Activated CD8-positive, alpha-beta memory T cell treated with anti-CD3 and anti-CD28 coated beads, Interleukin-2, amount 50 U/mL, for 1 hour (primary cell): ENCODE data around the gene GMPS.
"Not testable (repeated sequence)": the region's sequence is repeated elsewhere in the genome, so short reads cannot be mapped to it uniquely, and the experiment has no call there.

Source experiments
- DNase-seq: peaks from one replicate; pipeline ENCODE4 v3.0.0-alpha.2; 2020; ENCODE audit errors: extremely low read depth

The GMPS gene

DNA sequence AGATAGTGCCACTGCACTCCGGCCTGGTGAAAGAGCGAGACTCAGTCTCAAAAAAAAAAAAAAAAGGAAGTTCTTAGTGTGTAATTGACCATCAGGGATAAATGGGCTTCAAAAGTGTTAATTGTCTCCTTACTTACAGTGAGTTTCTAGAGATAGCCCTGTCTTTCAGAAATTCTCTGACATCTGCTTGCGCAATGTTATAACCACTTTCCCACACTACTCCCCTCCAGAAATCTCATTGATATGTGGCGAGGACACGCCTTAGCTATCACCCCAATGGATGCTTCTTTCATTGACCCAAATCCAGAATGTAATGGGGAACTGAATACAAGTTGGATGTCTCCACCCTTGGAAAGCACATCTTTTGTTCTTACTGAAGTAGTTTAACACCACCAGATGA, 70.9 kb downstream of the GMPS start:
- DNase-seq, result no peak

- no peak for DNase-seq
Measured at GRCh38 chr3:155944081-155944480, 73.6 kb downstream of the GMPS start.

DNA sequence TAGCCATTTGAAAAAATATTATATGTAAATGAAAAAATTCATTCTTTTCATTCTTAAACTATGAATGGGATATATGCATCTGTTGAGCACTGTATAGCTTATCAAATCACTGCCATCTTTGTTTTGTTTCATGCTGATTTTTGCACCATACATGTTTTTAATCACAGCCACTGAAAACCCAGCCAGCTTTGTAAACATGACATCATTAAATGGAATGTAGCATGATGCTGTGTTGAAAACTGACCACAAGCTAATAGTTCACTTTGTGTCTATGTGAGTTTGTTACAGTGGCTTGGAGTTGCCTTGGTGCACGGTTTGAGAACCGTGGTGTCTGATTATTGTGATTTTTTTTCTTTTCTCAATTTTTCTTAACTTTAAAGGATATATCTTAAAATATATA, 75.7 kb downstream of the GMPS start:
- no peak for DNase-seq

DNA sequence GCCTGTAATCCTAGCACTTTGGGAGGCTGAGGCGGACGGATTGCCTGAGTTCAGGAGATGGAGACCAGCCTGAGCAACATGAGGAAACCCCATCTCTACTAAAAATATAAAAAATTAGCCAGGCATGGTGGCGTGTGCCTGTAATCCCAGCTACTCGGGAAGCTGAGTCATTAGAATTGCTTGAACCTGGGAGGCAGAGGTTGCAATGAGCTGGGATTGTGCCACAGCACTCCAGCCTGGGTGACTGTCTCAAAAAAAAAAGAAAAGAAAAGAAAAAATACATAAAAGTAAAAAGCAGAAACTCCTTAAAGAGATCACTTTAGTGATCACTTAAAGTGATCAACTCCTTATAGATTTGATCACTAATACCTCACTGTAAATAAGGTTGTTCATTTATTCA, 78.0 kb downstream of the GMPS start:
- DNase-seq, result no peak

GRCh38 chr3:155949453-155950217, 79.2 kb downstream of the GMPS start:
- DNase-seq, result no peak

GRCh38 chr3:155956508-155957411, 86.3 kb downstream of the GMPS start:
- DNase-seq, result no peak

DNA sequence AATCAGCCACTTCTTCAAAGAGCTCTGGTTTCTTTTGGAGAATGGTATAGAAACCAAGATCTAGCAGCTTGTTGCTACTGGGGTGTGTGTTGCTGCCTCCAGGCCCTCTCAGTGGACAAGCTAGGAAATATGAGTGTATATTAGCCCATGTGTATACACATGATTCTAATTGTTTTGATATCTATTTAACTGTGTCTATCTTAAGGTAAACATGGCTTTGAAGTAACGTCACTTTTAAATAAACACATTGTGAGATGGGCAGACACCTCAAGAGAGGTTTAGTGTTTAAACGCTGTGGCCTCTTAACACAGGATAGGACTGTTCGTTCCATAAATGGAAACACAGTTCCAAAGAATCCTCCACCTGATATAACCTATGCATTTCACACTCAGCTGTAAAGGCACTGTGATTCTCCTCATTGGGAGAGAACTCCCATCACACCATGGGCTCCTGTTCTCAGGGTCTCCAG, 87.0 kb downstream of the GMPS start:
- DNase-seq, result no peak

GRCh38 chr3:155958676-155959075, 88.2 kb downstream of the GMPS start:
- DNase-seq, result no peak

DNA sequence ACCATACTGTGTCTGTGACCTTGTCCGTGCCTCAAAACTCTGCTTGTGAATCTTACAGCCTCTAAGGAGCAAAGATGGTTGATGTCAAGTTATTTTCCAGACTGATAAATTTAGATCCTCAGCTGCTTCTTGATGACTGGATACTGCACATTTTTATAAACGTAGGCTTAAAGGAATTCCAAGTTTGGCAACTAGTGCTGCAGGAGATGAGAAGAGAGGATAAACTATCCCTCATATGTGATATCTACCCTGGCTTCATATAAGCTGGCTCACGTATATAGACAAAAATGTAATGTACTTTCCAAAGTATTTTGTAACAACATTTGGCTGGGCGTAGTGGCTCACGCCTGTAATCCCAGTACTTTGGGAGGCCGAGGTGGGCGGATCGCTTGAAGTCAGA, 89.6 kb downstream of the GMPS start:
- DNase-seq, result no peak

GRCh38 chr3:155961044-155961443, 90.6 kb downstream of the GMPS start:
- not testable (repeated sequence) for DNase-seq

DNA sequence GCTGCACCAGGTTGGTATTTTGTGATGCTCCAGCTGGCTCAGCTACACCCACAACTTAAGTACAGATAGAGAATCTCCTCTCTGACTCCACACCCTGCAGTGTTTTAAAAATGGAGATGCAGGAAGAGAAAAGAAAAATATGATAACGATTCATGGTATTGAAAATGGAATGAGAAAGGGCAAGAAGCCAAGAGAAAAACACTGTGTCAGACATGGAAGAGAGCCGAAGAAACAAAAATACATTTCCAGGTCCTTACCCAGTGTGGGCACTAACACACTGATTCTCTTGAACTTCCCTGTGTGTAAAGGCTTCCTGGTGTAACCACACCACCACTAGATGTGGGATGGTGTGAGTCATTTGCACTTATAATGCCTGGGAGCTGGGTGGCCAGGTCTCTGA, 93.1 kb downstream of the GMPS start:
- no peak for DNase-seq

GRCh38 chr3:155970398-155970797, 99.9 kb downstream of the GMPS start:
- no peak for DNase-seq

GRCh38 chr3:155972885-155973584, 102.6 kb downstream of the GMPS start:
- no peak for DNase-seq

- DNase-seq, result no peak
Measured at GRCh38 chr3:155978324-155978723, 107.9 kb downstream of the GMPS start.

DNA sequence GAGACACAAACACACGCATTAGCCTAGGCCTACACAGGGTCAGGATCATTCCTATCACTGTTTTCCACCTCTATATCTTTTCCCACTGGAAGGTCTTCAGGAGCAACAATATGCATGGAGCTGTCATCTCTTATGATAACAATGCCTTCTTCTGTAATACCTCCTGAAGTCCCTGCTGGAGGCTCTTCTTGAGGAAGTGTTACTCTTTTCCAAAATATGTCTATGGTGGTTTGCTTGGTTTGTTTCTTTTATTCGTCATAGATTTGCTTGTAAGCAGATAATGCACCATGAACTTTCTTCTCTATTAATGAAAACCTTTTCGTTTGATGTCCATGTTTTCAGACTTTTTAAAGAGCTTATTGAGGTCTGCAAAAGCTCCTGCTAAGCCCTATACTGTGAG, 109.3 kb downstream of the GMPS start:
- DNase-seq, result no peak

GRCh38 chr3:155981669-155982068, 111.2 kb downstream of the GMPS start:
- no peak for DNase-seq

DNA sequence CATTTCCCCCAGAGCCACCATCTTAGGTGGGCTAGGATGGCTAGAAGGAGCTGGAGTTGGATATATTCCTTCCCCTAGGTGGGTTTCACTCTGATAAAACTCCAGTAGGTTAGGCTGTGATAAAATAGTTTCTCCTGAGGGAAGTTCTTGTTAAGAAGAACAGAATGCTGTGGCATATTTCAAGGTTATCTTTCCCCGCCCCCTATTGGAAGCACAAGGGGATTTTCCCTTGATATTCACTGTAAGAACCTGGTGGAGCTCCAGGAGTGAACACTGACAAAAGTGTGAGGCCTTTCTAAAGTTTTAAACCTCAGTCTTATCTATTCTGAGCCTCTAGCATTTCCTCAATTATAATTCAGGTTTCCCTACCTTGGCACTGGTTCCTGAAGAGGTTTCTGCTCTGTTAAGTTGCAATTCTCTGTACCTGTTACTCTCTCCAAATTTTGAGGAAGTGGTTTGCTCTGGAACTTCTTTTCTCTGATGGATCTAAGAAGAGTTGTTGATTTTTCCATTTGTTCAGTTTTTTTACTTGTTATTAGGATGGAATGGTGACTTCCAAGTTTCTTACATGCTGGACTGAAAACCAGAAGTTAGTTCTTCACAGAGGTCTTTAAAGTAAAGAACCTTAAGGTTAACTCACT, 113.5 kb downstream of the GMPS start:
- DNase-seq, result no peak

DNA sequence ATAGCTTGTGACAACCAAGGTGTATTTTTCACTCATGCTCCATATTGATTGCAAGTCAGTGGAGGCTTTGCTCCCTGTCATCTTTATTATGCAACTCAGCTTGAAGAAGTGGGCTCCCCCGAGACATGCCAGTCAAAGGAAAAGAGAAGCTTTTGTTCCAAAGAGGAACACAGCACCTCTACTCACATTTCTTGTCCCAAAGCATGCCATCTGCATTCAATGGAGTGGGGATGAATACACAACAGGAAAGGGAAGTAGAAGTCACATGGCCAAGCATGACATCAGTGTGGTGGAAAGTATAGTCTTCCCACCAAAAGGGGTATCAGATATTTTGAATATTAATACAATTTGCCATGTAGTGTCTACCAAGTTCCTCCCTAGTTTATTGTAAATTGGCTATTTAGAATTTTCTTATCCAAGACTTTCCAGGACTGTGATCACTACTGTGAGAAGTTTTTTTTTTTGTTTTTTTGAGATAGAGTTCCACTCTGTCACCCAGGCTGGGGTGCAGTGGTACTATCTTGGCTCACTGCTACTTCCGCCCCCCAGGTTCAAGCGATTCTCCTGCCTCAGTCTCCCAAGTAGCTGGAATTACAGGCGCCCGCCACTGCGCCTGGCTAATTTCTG, 114.5 kb downstream of the GMPS start:
- DNase-seq, result no peak

GRCh38 chr3:155989536-155989935, 119.1 kb downstream of the GMPS start:
- DNase-seq, result no peak

DNA sequence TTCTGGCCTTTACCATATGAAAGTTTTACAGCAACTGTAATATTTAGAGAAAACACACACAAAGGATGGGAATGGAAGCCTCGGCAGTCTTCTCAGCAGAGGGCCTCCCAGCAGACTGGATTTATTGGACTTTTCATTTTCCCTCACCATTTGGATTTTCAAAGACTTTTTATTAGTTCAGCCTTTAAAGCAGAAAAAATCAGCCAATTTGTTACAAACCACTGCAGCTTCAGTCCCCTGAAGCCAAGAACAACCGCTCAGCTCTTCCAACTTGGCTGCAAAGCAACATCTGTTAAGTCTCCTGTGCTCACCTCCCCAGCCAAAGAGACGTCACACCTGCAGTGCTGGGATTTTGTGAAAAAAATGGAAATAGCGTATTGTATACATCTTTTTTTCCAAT, 120.8 kb downstream of the GMPS start:
- DNase-seq, result no peak

GRCh38 chr3:155991847-155992246, 121.4 kb downstream of the GMPS start:
- DNase-seq, result no peak
